HG02884 (cell line): ENCODE data around the gene TEPSIN.

ENCODE experiments used
- ATAC-seq: cut with Tn5 transposase; IDR thresholded peaks from one replicate; pipeline ENCODE4 v1.9.1; 2021; ENCODE audit warnings: mild to moderate bottlenecking, moderate library complexity; ENCODE audit not compliant: unreplicated experiment

The TEPSIN gene

DNA sequence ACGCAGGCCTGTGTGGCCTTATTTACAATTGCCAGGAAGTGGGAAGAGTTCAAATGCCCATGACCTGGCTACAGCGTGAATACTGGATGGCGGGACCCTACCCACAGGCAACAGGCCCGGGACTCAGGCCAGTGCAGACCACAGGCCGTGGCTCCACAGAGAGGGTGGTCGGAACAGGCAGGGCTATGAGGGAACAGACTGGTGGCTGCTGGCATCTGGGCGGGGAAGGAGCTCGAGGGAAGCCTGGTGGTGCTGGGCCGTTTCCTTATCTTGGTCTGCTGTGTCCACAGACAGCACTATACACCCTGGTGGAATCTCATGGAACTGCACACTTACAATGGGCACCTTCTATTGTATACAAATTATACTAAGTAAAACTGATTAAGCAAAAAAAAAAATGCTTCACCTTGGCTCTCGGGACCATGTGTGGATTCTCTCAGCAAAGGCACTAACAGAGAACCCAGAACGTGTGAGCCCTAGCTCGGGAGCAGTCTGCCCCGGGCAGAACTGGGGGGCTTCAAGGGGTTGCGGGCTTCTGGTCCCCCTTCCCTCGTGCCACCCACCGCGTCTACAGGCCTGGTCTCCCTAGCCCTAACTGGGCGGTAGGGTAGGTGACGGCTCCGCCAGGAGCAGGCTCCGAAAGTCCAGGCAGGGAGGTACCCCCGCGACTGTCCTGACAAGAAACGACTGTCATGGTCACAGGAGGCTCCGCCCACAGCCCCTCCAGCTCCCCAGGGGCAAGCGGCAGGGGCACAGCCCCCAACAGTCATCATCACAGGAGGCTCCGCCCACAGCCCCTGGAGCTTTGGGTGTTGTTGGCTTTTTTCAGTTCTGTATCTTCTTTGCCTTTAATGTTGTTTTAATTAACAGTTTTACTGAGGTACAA, 37.9 kb downstream of the TEPSIN start:
- no peak for ATAC-seq

DNA sequence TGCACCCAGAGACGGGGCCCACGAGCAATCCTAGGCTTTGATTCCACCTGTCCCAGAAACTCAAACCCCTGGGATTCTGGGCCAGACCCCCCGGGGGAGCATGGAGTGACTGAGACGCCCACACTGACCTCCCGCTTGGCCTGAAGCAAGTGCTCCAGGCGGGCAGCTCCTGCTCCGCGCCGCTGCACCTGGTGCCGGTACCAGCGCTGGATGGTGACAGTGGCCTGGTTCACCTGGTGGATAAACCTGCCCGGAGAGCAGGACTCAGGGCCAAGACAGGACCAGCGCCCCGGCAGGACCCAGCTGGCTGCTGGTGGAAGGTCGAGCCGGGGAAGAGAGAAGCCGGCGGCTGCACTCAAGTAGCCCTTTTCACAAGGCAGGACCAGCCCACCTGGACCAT, 38.7 kb downstream of the TEPSIN start:
- no peak for ATAC-seq

DNA sequence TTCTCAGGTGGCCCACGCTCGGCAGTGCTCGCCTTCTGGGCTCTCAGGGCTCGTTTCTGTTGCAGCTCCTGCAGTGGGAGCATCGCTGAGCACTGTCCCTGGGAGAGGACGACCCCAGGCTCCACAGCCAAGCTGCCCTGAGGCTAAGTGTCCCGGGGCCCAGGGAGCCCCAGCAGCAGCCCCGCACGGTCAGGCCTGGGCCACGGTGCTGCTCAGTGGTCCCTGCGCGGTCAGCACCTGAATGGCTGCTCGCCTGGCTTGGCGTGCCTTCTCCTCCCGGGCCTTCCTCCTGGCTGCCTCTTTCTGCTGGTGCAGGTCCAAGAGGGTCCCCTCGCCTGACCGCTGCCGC, 39.4 kb downstream of the TEPSIN start:
- ATAC-seq: no peak

GRCh38 chr17:81198826-81199481, 39.9 kb downstream of the TEPSIN start:
- ATAC-seq: no peak

DNA sequence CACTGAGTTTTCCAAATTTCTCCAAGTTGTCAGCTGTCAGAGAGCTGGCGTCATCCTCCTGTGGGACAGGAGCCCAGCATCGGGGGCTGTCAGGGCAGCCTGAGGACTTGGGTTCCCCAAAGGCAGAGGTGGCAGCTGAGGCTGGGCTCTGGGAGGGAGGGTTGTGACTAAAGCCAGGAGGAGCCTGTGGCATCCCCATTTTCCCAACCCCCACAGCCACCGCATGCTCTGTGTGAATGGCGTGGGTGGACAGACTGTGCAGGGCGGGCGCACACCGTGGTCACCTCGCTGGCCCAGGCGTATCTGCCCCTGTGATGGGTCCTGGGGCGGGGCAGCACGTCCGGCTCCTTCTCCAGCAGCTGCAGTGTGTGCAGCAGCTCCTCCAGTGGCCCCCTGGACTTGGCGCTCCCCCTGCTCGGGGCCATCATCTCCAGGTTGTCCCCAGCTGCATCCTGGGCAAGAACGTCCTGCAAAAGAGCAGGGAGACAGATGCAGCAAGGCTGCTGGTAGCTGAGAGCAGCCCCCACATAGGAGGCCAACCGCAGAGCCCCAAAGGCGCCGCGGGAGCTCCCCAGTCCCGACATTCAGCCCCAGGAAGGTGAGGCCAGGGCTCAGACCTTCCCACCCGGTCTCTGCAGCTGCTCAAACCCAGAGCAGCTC, 40.9 kb downstream of the TEPSIN start:
- ATAC-seq: no peak

- no peak for ATAC-seq
Observed at GRCh38 chr17:81197409-81197795, 41.5 kb downstream of the TEPSIN start.

DNA sequence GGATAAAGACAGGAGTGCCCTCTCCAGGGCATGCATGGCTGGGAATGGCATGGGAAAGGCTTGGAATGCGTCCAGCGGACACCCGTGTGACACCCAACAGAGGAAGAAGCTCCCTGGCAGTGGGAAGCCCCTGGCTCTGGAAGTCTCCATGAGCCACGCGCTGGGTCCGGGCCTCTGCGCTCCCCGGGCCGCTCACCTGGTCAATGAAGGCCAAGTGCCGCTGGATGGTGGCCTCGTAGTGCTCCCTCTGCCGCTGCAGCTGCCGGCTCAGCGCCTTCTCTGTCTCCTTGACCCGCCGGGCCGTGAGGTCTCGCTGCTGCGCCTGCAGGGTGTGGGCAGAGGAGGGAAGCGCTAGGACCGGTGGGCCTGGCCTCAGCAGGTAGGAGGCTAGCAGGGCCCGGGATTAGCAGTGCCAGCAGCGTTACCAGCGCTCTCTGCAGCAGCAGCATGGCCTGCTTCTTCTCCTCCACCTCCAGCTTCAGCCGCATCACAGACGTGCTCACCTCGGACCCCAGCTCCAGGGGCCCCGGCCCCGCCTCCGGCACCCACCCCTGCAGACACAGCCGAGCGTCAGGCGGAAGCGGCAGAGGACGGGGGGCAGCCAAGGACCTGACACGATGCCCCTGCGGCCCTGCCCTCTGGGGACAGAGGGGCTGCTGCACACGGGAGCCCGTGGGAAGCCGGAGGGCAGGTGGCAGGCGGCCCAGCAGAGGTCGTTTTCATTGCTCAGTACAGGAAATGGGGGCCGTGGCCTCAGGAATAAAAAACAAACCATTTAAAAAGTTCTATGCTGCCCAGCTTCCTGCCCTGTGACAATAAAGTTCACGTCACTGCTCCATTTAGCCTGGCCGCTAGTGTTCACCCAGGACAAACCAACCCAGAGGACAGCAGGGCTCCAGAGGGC, 42.1 kb downstream of the TEPSIN start:
- ATAC-seq: no peak

DNA sequence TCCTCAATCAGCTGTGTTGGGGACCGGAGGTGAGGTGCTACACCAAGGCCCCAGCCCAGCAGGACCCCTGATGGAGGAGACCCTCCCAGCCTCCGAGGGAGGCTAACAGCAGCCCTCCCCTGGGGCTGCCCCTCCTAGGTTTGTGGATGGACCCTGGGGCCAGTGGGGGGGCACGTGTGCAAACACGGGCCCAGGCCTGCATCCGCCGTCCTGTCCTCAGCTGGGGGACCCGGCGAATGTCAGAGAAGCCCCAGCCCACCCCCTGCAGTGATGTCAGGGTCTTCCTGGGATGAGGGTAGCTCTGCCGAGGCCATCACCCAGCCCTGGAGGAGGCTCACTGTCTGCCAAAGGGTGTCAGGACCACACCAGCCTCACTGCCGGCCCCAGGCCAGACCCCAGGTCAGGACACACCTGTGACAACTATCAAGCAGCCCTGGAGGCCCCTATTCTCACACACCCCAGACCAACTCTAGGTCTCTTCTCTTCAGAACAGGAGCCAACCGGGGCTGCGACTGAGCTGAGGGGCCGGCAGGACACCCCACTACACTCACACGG, 42.8 kb downstream of the TEPSIN start:
- no peak for ATAC-seq

- no peak for ATAC-seq
Observed at GRCh38 chr17:81194941-81195901, 43.6 kb downstream of the TEPSIN start.

GRCh38 chr17:81194225-81194760, 44.6 kb downstream of the TEPSIN start:
- no peak for ATAC-seq

DNA sequence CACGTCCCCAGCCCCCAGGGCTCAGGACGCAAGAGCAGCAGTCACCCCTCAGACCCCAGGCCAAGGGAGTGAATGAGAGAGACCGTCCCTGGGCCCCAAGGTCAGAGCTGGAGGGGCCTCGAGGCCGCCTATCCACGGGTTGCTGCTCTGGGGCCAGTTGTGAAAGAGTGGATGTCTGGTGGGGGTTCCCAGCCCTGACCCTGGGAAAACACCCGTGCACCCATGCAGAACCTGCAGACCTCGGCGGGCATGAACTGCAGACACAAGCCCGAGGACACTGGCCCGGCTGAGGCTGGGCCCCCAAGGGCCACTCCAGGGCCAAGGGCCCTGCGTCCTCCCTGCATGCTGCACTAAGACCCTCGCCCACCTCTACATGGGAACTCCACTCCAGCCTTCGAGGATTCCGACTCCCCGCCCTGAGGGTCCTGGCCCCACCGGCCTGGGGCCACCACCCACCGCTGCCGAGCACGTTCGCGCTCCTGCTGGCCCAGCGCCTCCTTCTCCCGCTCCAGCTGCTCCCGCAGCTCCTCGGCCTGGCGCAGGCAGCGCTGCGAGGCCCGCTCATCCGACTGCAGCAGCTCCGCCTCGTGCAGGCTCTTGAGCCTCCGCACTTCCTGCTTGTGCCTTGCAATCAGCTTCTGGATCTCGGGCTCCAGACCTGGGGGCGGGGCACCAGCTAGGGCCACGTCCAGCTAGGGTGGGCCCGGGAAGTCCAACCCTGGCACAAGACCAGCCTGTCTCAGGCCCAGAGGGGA, 45.2 kb downstream of the TEPSIN start:
- no peak for ATAC-seq

DNA sequence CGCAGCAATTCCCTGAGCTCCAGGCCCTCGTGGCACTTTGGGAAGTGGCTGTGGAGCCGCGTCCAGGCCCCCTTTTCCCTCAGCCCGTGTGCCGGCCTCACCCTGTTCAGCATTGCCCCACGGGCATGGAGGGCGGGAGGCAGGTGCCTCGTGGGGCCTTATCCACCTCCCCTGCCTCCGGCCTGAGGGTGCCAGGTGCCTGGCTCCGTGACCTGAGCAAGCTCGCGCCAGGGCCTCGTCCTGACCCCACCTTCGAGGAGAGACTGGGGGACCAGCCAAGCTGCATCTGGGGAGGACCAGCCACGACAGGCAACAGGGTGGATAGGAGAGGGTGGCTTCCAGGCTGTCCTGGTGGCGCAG, 45.8 kb downstream of the TEPSIN start:
- ATAC-seq: no peak

DNA sequence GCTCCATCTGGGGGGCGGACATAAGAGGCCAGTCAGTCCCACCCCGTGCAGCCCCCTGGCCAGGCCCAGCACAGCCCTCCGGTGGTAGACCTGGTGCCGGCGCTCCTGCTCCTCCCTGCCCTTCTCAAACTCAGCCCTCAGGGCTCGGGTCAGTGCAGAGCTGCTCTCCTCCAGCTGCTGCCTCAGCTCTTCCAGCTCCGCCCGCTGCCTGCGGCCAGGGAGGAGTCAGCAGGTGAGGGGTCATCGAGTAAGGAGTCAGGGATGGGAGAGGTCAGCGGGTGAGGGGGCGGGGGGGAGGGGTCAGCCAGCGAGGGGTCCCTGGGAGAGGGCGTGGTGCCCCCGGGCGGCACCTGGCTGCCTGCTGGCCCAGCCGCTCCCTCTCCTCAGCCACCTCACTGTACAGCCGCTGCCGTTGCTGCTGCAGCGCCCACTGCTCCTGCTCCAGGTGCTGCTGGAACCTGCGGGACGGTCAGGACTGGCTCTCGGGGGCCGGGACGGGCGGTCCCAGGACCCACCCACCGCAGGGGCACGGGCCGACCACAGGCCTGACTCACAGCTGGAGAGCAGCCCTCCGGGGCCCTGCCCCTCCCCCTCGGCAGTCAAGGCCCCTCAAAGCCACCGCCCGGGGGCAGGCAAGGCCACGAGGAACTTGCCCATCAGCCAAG, 46.3 kb downstream of the TEPSIN start:
- ATAC-seq: no peak

DNA sequence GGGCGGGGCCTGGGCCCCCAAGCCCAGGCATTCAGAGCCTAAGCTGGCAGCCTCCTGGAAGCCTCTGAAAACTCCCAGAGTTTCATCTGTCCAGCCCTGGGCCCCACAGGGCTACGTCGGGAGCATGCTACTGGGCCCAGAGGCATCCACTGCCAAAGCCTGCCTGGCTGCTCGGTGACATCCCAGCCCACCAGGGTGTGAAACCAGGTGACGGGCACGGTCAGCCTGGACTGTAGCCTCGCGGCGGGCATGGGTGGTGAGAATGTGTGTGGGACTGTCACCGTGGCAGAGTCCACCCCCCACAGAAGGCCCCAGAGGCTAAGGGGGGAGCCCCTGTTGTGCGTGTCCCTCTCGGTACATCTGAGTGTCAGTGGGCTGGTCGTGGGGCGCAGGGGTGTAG, 47.2 kb downstream of the TEPSIN start:
- no peak for ATAC-seq

DNA sequence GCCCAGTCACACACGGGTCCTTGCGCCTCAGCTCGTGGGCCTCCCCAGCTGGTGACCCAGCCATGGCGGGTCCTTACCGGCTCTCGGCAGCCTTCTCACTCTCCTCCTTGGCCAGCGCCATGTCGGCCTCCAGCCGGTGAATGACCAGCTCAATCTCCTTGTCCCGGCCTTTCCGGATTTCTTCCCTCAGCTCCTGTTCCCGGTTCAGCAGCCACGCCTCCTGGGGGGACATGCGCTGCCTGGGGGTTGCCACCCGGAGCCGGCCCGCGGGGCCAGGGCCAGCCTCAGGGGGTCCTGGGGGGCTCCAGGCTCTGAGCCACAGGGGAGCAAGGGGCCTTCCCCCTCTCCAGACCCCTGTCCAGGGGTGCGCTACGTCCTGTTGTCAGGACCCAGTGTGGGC, 47.7 kb downstream of the TEPSIN start:
- ATAC-seq: no peak

GRCh38 chr17:81190591-81190990, 48.3 kb downstream of the TEPSIN start:
- no peak for ATAC-seq

- ATAC-seq: no peak
Observed at GRCh38 chr17:81189670-81190530, 49.0 kb downstream of the TEPSIN start.
